Erythroblast (primary cell): ENCODE data around the gene TAS2R14.

Source experiments
- GATA1 ChIP-seq: IDR thresholded peaks from 2 replicates; pipeline ENCODE4 v1.6.1; 2011; ENCODE audit warnings: low read depth, mild to moderate bottlenecking, control low read depth, low read length, moderate library complexity
- POLR2A ChIP-seq: IDR thresholded peaks from 2 replicates; pipeline ENCODE4 v1.6.1; 2011; ENCODE audit warnings: mild to moderate bottlenecking, low read length

DNA sequence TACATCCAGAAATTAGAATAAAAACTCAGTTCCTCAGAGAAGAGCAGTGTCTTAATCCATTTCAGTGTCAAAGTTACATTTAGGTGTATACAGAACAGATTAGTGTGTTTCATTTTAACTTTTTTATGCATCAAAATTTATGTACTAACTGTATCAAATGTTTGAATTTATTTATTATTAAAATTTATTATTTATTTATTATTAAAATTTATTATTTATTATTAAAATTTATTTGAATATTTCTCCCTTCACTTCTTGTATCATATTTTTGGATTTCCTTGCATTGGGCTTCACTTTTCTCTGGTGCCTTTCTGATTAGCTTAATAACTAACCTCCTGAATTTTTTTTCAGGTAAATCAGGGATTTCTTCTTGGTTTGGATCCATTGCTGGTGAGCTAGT lies 2.3 kb upstream of the TAS2R14 start:
- TF ChIP-seq POLR2A (no peak), GATA1 (no peak)
